Gastroesophageal sphincter (tissue), 3 donors: ENCODE data around the gene MAGED2.

Experiments
- EP300 ChIP-seq: sonication (generic); formaldehyde crosslinking; IDR thresholded peaks from one replicate; pipeline ENCODE4 v1.6.1; 2017; ENCODE audit warnings: antibody characterized with exemption, mild to moderate bottlenecking
- POLR2A ChIP-seq, 2 donors: fragments of 450-650 bp; IDR thresholded peaks; one replicate each; pipeline ENCODE4 v1.6.1; 2017; ENCODE audit warnings: antibody characterized with exemption in 2 of 2, mild to moderate bottlenecking in 2 of 2, moderate library complexity in 1 of 2
- POLR2AphosphoS5 ChIP-seq: sonication (generic); formaldehyde crosslinking; IDR thresholded peaks from one replicate; pipeline ENCODE4 v1.6.1; 2017; ENCODE audit warnings: antibody characterized with exemption
- TF ChIP-seq, protein P1 (sequence below), 4 experiments: fragments of 200-600 bp in 2 of 4; fragments of 450-650 bp in 2 of 4; sonication (generic) in 1 of 4; IDR thresholded peaks; one replicate each; pipeline ENCODE4 v1.5.1; 2017 to 2019; ENCODE audit warnings: antibody characterized with exemption in 4 of 4, mild to moderate bottlenecking in 2 of 4, moderate library complexity in 2 of 4

DNA sequence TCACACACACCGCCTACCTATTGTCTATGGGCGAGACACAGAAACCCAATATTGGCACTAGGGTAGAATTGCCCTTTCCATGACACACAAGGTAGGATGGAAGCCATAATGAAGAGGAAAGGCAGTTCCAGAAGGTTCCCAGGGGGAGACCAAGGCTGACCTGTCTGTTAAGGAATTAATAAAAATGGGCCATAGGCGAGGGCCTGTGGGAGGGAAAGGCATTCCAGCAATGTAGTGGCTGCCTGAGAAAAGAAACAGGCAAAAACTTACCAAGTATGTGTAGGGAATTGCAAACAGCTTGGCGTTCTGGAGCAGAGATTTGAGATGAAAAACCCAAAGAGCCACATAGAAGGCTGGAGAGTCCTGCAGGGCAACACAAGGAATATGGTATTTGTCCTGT is 19.1 kb downstream of the MAGED2 start:
- TF ChIP-seq POLR2AphosphoS5 (no peak), POLR2A (IDR thresholded peaks at IDR 0.05) (no peak), EP300 (no peak)
- TF ChIP-seq, protein P1, sequence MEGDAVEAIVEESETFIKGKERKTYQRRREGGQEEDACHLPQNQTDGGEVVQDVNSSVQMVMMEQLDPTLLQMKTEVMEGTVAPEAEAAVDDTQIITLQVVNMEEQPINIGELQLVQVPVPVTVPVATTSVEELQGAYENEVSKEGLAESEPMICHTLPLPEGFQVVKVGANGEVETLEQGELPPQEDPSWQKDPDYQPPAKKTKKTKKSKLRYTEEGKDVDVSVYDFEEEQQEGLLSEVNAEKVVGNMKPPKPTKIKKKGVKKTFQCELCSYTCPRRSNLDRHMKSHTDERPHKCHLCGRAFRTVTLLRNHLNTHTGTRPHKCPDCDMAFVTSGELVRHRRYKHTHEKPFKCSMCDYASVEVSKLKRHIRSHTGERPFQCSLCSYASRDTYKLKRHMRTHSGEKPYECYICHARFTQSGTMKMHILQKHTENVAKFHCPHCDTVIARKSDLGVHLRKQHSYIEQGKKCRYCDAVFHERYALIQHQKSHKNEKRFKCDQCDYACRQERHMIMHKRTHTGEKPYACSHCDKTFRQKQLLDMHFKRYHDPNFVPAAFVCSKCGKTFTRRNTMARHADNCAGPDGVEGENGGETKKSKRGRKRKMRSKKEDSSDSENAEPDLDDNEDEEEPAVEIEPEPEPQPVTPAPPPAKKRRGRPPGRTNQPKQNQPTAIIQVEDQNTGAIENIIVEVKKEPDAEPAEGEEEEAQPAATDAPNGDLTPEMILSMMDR (IDR thresholded peaks at IDR 0.05): no peak
